PC-3 (cell line): ENCODE data around the gene LRP1B. TPM values are rescaled to one million over a fixed set of nuclear protein-coding genes. Genes with fewer than 3 reads are reported as not detected.

Source experiments
- ATAC-seq: fragments of 200-7000 bp; cut with Tn5 transposase; 2 replicates; pipeline ENCODE4 v1.9.1; 2020; ENCODE audit warnings: mild to moderate bottlenecking, moderate library complexity
- BruUV-seq: library from RNA; stranded (reverse); fragments of 400-500 nt; replicated peaks from 2 replicates; lab custom pipeline; 2021; lab: Mats Ljungman, UMichigan
- CTCF ChIA-PET: fragments of 300-600 bp; sonication (Branson Sonifier 250); formaldehyde crosslinking; loops from one replicate; lab custom pipeline; 2022; ENCODE audit warnings: antibody characterized with exemption; lab: Charles Lee
- POLR2A ChIA-PET: fragments of 300-600 bp; sonication (Branson Sonifier 250); formaldehyde crosslinking; loops from one replicate; lab custom pipeline; 2022; ENCODE audit warnings: antibody characterized with exemption; ENCODE audit not compliant: unreplicated experiment; lab: Charles Lee
- DNase-seq: peaks from one replicate; pipeline ENCODE4 v3.0.0-alpha.2; 2015
- H2AFZ ChIP-seq: fragments of 300-600 bp; sonication (generic); 2 replicates; pipeline ENCODE4 v1.6.0; 2016; ENCODE audit warnings: antibody characterized with exemption, low read length
- H3F3A ChIP-seq: fragments of 300-600 bp; sonication (generic); one replicate; pipeline ENCODE4 v1.6.0; 2017; ENCODE audit warnings: antibody characterized with exemption, low read length, control low read depth, mild to moderate bottlenecking; ENCODE audit not compliant: unreplicated experiment
- H3K27ac ChIP-seq: fragments of 300-600 bp; sonication (generic); 2 replicates; pipeline ENCODE4 v1.5.1; 2016; ENCODE audit warnings: mild to moderate bottlenecking, low read length
- H3K27me3 ChIP-seq: fragments of 300-600 bp; sonication (generic); 2 replicates; pipeline ENCODE4 v1.6.1; 2016; ENCODE audit warnings: low read length, mixed read lengths
- H3K36me3 ChIP-seq: fragments of 300-600 bp; sonication (generic); 2 replicates; pipeline ENCODE4 v1.6.1; 2016; ENCODE audit warnings: low read depth, mixed run types, low read length, mixed read lengths
- H3K4me1 ChIP-seq: fragments of 300-600 bp; sonication (generic); 2 replicates; pipeline ENCODE4 v1.5.1; 2016; ENCODE audit warnings: low read length; ENCODE audit not compliant: insufficient read depth
- H3K4me2 ChIP-seq: fragments of 300-600 bp; sonication (generic); 2 replicates; pipeline ENCODE4 v1.6.0; 2016; ENCODE audit warnings: low read length
- H3K4me3 ChIP-seq: fragments of 300-600 bp; sonication (generic); 2 replicates; pipeline ENCODE4 v1.5.1; 2016; ENCODE audit warnings: mild to moderate bottlenecking, low read length, mixed read lengths
- H3K79me2 ChIP-seq: fragments of 300-600 bp; sonication (generic); 2 replicates; pipeline ENCODE4 v1.6.1; 2017; ENCODE audit warnings: low read length, mixed read lengths
- H3K9ac ChIP-seq: fragments of 300-600 bp; sonication (generic); 2 replicates; pipeline ENCODE4 v1.6.0; 2016; ENCODE audit warnings: mild to moderate bottlenecking, low read length
- H3K9me2 ChIP-seq: fragments of 300-600 bp; sonication (generic); replicated peaks from 2 replicates; pipeline ENCODE4 v1.6.1; 2016; ENCODE audit warnings: mixed run types, low read length, mixed read lengths
- H3K9me3 ChIP-seq: fragments of 300-600 bp; sonication (generic); 2 replicates; pipeline ENCODE4 v1.6.1; 2016; ENCODE audit warnings: low read length, mixed read lengths
- H4K20me1 ChIP-seq: fragments of 300-600 bp; sonication (generic); 2 replicates; pipeline ENCODE4 v1.6.1; 2016; ENCODE audit warnings: low read length, mixed read lengths
- EZH2 ChIP-seq: fragments of 300-600 bp; sonication (generic); IDR thresholded peaks from one replicate; pipeline ENCODE4 v1.6.1; 2017; ENCODE audit warnings: antibody characterized with exemption, mild to moderate bottlenecking, low read length; ENCODE audit not compliant: unreplicated experiment
- EZH2phosphoT487 ChIP-seq: fragments of 300-600 bp; sonication (generic); IDR thresholded peaks from 2 replicates; pipeline ENCODE4 v1.6.1; 2018; ENCODE audit warnings: mild to moderate bottlenecking, antibody characterized with exemption, low read length, borderline replicate concordance
- intact Hi-C: fragments of 100-400 bp; cut with micrococcal nuclease; formaldehyde crosslinking; loops from 2 replicates; pipeline ENCODE4 v1.9.0; 2023
- total RNA-seq: library from RNA; depleted of rRNA; stranded (reverse); fragments of >200 nt; gene quantifications from 2 replicates; pipeline ENCODE4 v1.2.3, GENCODE V29; 2014
- TF ChIP-seq, protein P1 (sequence below): fragments of 300-600 bp; sonication (generic); conservative IDR thresholded peaks from 2 replicates; pipeline ENCODE4 v1.5.1; 2017; ENCODE audit warnings: antibody characterized with exemption, low read depth, mild to moderate bottlenecking, low read length

The LRP1B gene
- total RNA-seq, 1 experiment from 2014 or later, result 0.04 TPM

DNA sequence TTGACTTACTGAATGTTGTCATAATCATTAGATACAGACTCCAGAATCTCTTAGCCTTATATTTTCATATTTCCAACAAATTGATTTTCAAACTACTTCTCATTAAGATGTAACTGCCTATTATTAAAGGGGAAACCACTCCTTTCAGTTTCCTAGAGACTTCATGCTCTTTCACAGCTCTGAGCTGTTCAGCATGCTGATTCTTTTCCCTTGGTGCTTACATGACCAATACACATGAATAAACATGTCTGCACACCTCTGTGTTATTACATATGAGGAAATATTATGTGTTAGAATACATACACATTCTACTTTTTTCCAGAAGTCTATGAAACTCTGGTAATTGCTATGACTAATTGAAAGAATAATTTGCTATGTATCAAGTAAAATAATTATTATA, 200.0 kb downstream of the LRP1B start:
- Histone ChIP-seq H3K79me2 (no peaks in the 10 kb centered on the region), H3K9me2 (no peaks in the 10 kb centered on the region), H4K20me1 (no peaks in the 10 kb centered on the region), H3K27ac (no peak overlapping the region), H3K4me2 (no peak overlapping the region), H2AFZ (no peak overlapping the region), H3K36me3 (no peaks in the 10 kb centered on the region), H3K4me3 (no peak overlapping the region), H3K27me3 (no peaks in the 10 kb centered on the region), H3K9me3 (no peaks in the 10 kb centered on the region), H3F3A (no peaks in the 10 kb centered on the region), H3K9ac (no peak overlapping the region), H3K4me1 (no peaks in the 10 kb centered on the region)
- TF ChIP-seq, protein P1, sequence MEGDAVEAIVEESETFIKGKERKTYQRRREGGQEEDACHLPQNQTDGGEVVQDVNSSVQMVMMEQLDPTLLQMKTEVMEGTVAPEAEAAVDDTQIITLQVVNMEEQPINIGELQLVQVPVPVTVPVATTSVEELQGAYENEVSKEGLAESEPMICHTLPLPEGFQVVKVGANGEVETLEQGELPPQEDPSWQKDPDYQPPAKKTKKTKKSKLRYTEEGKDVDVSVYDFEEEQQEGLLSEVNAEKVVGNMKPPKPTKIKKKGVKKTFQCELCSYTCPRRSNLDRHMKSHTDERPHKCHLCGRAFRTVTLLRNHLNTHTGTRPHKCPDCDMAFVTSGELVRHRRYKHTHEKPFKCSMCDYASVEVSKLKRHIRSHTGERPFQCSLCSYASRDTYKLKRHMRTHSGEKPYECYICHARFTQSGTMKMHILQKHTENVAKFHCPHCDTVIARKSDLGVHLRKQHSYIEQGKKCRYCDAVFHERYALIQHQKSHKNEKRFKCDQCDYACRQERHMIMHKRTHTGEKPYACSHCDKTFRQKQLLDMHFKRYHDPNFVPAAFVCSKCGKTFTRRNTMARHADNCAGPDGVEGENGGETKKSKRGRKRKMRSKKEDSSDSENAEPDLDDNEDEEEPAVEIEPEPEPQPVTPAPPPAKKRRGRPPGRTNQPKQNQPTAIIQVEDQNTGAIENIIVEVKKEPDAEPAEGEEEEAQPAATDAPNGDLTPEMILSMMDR, result no peak
- TF ChIP-seq EZH2 (no peak), EZH2phosphoT487 (no peak)
- ChIA-PET CTCF (no interaction called here), POLR2A (interaction anchor here (0.6 kb wide), 1 partner anchor 49 kb away, joined by 5 read pairs; no protein-coding TSS in a partner anchor)
- ATAC-seq, result no peak
- no peak for DNase-seq
- intact Hi-C loops, result no loop called here
- no TSS peak for BruUV-seq

DNA sequence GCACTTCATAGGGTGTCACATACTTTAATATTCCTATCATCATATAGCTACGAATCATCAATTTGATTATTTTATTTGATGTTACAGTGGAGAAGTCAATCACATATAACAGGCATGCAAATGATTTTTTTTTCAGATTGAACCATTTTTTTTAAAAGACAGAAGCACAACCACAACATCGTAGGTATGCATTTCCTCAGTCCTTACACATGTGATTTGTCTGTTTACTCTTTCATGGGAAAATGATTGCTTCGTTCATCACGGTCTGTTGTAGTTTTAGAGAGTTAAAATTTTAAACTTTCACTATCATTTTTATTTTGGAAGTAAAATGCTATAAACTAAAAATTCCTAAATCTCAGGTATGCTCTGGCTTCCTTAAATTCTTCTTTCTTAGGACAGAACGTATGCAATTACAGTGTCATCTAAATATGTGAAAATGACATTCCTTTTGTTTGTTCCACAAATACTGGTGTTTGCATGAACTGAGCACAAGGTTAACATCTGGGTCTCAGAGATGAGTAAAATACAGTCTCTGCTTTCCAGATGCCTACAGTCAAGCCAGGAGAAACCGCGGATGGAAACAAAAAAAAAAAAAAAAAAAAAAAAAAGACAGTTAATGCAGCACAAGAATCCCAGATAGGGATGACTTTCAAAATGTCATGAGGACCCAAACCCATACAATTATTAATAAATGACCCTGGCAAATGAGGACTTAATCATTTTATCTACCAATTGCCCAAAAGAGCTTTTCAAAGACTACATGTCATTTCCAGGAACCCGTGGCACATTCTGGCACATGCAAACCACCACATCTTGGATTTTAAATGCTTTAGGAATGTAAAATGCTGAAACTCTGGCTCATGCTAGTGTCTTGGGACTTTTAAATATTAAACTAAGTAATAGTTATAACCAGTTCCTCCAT, 201.2 kb downstream of the LRP1B start:
- Histone ChIP-seq H3K79me2 (no peaks in the 10 kb centered on the region), H3K4me1 (no peaks in the 10 kb centered on the region), H3K36me3 (no peaks in the 10 kb centered on the region), H3K4me3 (no peak overlapping the region), H3K9me3 (no peaks in the 10 kb centered on the region), H3K27ac (no peak overlapping the region), H3F3A (no peaks in the 10 kb centered on the region), H3K9me2 (no peaks in the 10 kb centered on the region), H3K9ac (no peak overlapping the region), H3K4me2 (no peak overlapping the region), H3K27me3 (no peaks in the 10 kb centered on the region), H2AFZ (no peak overlapping the region), H4K20me1 (no peaks in the 10 kb centered on the region)
- no TSS peak for BruUV-seq
- intact Hi-C loops, result no loop called here
- ATAC-seq, result no peak
- POLR2A ChIA-PET, result no interaction called here
- DNase-seq, result no peak
- TF ChIP-seq, protein P1, result no peak
- TF ChIP-seq EZH2phosphoT487 (no peak), EZH2 (no peak)
- CTCF ChIA-PET, result no interaction called here

DNA sequence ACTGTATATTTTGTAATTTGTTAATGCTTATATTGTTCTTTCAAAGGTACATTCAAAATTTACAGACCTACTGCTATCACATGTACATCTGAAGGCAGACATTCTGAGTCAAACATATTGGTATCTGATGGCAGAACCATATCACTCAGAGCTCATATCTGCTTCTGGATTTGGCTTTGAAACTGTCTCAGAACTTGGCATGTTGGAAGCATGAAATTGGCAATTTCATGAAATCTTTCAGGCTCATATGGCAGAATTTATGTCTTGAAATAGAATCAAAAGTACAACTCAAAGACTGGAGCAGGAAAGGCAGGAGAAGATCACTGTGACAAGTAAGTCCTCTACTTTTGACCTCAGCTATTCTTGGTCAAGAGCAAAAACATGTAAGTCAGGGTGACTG, 202.3 kb downstream of the LRP1B start:
- no peak for ATAC-seq
- CTCF ChIA-PET, result no interaction called here
- no peak overlapping the region for H3K4me2 ChIP-seq
- POLR2A ChIA-PET, result no interaction called here
- H3K27ac ChIP-seq, result no peak overlapping the region
- intact Hi-C loops, result no loop called here
- no peaks in the 10 kb centered on the region for H3K9me3 ChIP-seq
- H3K4me1 ChIP-seq, result no peaks in the 10 kb centered on the region
- no peaks in the 10 kb centered on the region for H3K9me2 ChIP-seq
- H4K20me1 ChIP-seq, result no peaks in the 10 kb centered on the region
- no peaks in the 10 kb centered on the region for H3K79me2 ChIP-seq
- no peak for TF ChIP-seq EZH2phosphoT487
- TF ChIP-seq, protein P1, result no peak
- TF ChIP-seq EZH2, result no peak
- no peaks in the 10 kb centered on the region for H3K27me3 ChIP-seq
- BruUV-seq, result no TSS peak
- no peak overlapping the region for H2AFZ ChIP-seq
- H3K36me3 ChIP-seq, result no peaks in the 10 kb centered on the region
- no peak overlapping the region for H3K4me3 ChIP-seq
- H3F3A ChIP-seq, result no peaks in the 10 kb centered on the region
- no peak overlapping the region for H3K9ac ChIP-seq
- no peak for DNase-seq
